ENCODE measurements around the gene TM9SF4. TPM values are rescaled to one million over a fixed set of nuclear protein-coding genes. Genes with fewer than 3 reads are reported as not detected.
"Not testable (repeated sequence)": the region's sequence is repeated elsewhere in the genome, so short reads cannot be mapped to it uniquely, and the experiment has no call there.

TM9SF4 gene
- total RNA-seq, 1 donor from 2014 or later, result 15.1 TPM

- peak; percentile 47 for DNase-seq
These were observed 17.6 kb upstream of the TM9SF4 start for GRCh38 chr20:32091888-32092346.

GRCh38 chr20:32098786-32099185 is 10.7 kb upstream of the TM9SF4 start:
- DNase-seq, result no peak

- DNase-seq, result no peak
These were observed 611 bp upstream of the TM9SF4 start for GRCh38 chr20:32108814-32109391.

- no peak for DNase-seq
These were observed 725 bp downstream of the TM9SF4 start for GRCh38 chr20:32110173-32110704.

- DNase-seq, result no peak
These were observed 1.2 kb downstream of the TM9SF4 start for GRCh38 chr20:32110727-32111126.

- no peak for DNase-seq
These were observed 1.7 kb downstream of the TM9SF4 start for GRCh38 chr20:32111156-32111686.

- no peak for DNase-seq
These were observed 2.2 kb downstream of the TM9SF4 start for GRCh38 chr20:32111753-32112152.

GRCh38 chr20:32112841-32113240 is 3.3 kb downstream of the TM9SF4 start:
- DNase-seq, result no peak

- DNase-seq, result no peak
These were observed 4.2 kb downstream of the TM9SF4 start for GRCh38 chr20:32113591-32114260.

GRCh38 chr20:32114305-32114960 is 4.9 kb downstream of the TM9SF4 start:
- no peak for DNase-seq

- DNase-seq, result no peak
These were observed 5.8 kb downstream of the TM9SF4 start for GRCh38 chr20:32115211-32115767.

- DNase-seq, result no peak
These were observed 6.6 kb downstream of the TM9SF4 start for GRCh38 chr20:32116079-32116521.

- DNase-seq, result not testable (repeated sequence)
These were observed 7.3 kb downstream of the TM9SF4 start for GRCh38 chr20:32116796-32117195.

- DNase-seq, result not testable (repeated sequence)
These were observed 8.9 kb downstream of the TM9SF4 start for GRCh38 chr20:32118427-32118826.

- no peak for DNase-seq
These were observed 10.2 kb downstream of the TM9SF4 start for GRCh38 chr20:32119734-32120133.

GRCh38 chr20:32121908-32122307 is 12.4 kb downstream of the TM9SF4 start:
- DNase-seq, result not testable (repeated sequence)

- DNase-seq, result no peak
These were observed 13.6 kb downstream of the TM9SF4 start for GRCh38 chr20:32123088-32123487.

- no peak for DNase-seq
These were observed 15.5 kb downstream of the TM9SF4 start for GRCh38 chr20:32124916-32125454.

GRCh38 chr20:32125506-32125905 is 16.0 kb downstream of the TM9SF4 start:
- DNase-seq, result no peak

- DNase-seq, result no peak
These were observed 17.4 kb downstream of the TM9SF4 start for GRCh38 chr20:32126919-32127318.

- DNase-seq, result no peak
These were observed 17.8 kb downstream of the TM9SF4 start for GRCh38 chr20:32127347-32127746.

GRCh38 chr20:32128167-32128566 is 18.7 kb downstream of the TM9SF4 start:
- no peak for DNase-seq

Data from occipital lobe (tissue), 2 donors.